H1 (cell line): ENCODE data around the gene PTGES3L. TPM values are rescaled to one million over a fixed set of nuclear protein-coding genes. Genes with fewer than 3 reads are reported as not detected.

Experiments used
- CTCF ChIA-PET: fragments of 300-600 bp; sonication (Branson Sonifier 250); formaldehyde crosslinking; loops from one replicate; lab custom pipeline; 2021; ENCODE audit not compliant: partially characterized antibody; lab: Charles Lee
- POLR2A ChIA-PET: fragments of 300-600 bp; sonication (Branson Sonifier 250); formaldehyde crosslinking; loops from one replicate; lab custom pipeline; 2021; ENCODE audit warnings: inconsistent platforms; ENCODE audit not compliant: partially characterized antibody; lab: Charles Lee
- DNase-seq, 2 experiments: peaks; one replicate each; pipeline versions ENCODE4 v3.0.0 to v3.0.0-alpha.2; 2010 to 2022; ENCODE audit warnings: low spot score in 2 of 2, low read depth in 1 of 2, mixed read lengths in 1 of 2
- FAIRE-seq: peaks from 2 replicates; lab custom pipeline; 2011; peaks lifted over from hg19 to GRCh38; lab: Jason Lieb, UNC
- H2AFZ ChIP-seq: 2 replicates; pipeline ENCODE4 v1.8.1; 2012; ENCODE audit warnings: low read length, inconsistent platforms
- H2AK5ac ChIP-seq: 2 replicates; pipeline ENCODE4 v1.6.1; 2013; ENCODE audit warnings: low read depth, low read length
- H2BK120ac ChIP-seq: replicated peaks from 2 replicates; pipeline ENCODE3; 2013; ENCODE audit warnings: low read depth, low read length, inconsistent platforms
- H2BK12ac ChIP-seq: 2 replicates; pipeline ENCODE4 v1.6.1; 2013; ENCODE audit warnings: low read depth, low read length
- H2BK15ac ChIP-seq: 2 replicates; pipeline ENCODE4 v1.6.1; 2013; ENCODE audit warnings: low read length
- H2BK20ac ChIP-seq: 2 replicates; pipeline ENCODE4 v1.6.1; 2013; ENCODE audit warnings: low read length
- H2BK5ac ChIP-seq: 2 replicates; pipeline ENCODE4 v1.6.1; 2013; ENCODE audit warnings: low read depth, low read length
- H3K14ac ChIP-seq: 2 replicates; pipeline ENCODE4 v1.6.1; 2013; ENCODE audit warnings: inconsistent platforms; ENCODE audit not compliant: insufficient read length
- H3K18ac ChIP-seq: 2 replicates; pipeline ENCODE4 v1.6.1; 2013; ENCODE audit warnings: low read length; ENCODE audit errors: extremely low read depth
- H3K23ac ChIP-seq: 2 replicates; pipeline ENCODE4 v1.6.1; 2013; ENCODE audit warnings: inconsistent platforms; ENCODE audit not compliant: insufficient read length
- H3K23me2 ChIP-seq: 2 replicates; pipeline ENCODE4 v1.6.1; 2013; ENCODE audit warnings: low read depth, low read length
- H3K27ac ChIP-seq: 2 replicates; pipeline ENCODE4 v1.6.1; 2011; ENCODE audit warnings: low read depth, low read length, inconsistent platforms
- H3K27me3 ChIP-seq, 4 experiments: replicated peaks in 1 of 4; 1 replicate in 1 of 4; 2 replicates in 3 of 4; pipeline versions ENCODE4 v1.6.1 to v1.8.1; 2011 to 2013; ENCODE audit warnings: low read length in 3 of 4, mild to moderate bottlenecking in 3 of 4, inconsistent platforms in 2 of 4, mixed read lengths in 2 of 4, moderate library complexity in 1 of 4; ENCODE audit not compliant: control insufficient read depth in 3 of 4, insufficient read depth in 3 of 4; ENCODE audit errors: extremely low read depth in 1 of 4
- H3K36me3 ChIP-seq, 4 experiments: 2 replicates each; pipeline versions ENCODE4 v1.6.1 to v1.8.1; 2011 to 2013; ENCODE audit warnings: mild to moderate bottlenecking in 4 of 4, low read length in 3 of 4, moderate library complexity in 2 of 4, control low read depth in 1 of 4, inconsistent platforms in 1 of 4; ENCODE audit not compliant: insufficient read depth in 4 of 4, control insufficient read depth in 2 of 4
- H3K4ac ChIP-seq: replicated peaks from 2 replicates; pipeline ENCODE3; 2013; ENCODE audit warnings: low read length, low read depth, mixed read lengths, inconsistent platforms; ENCODE audit not compliant: insufficient read length
- H3K4me1 ChIP-seq, 4 experiments: replicated peaks in 1 of 4; 1 replicate in 1 of 4; 2 replicates in 3 of 4; pipeline versions ENCODE4 v1.6.1 to v1.8.1; 2011 to 2013; ENCODE audit warnings: low read length in 3 of 4, inconsistent platforms in 2 of 4, mixed read lengths in 1 of 4; ENCODE audit not compliant: insufficient read depth in 4 of 4, control insufficient read depth in 3 of 4
- H3K4me2 ChIP-seq, 2 experiments: 2 replicates each; pipeline versions ENCODE4 v1.6.1 to v1.8.1; 2011 to 2013; ENCODE audit warnings: low read depth in 2 of 2, low read length in 2 of 2, control low read depth in 1 of 2, inconsistent platforms in 1 of 2, mild to moderate bottlenecking in 1 of 2; ENCODE audit not compliant: insufficient read depth in 1 of 2
- H3K4me3 ChIP-seq, 4 experiments: fragments of 200-600, 300-600 bp in 1 of 4; sonication (generic), shearing (Covaris generic), sonication (Bioruptor Twin) in 1 of 4; 2 replicates each; pipeline versions ENCODE4 v1.5.1 to v1.8.1; 2011 to 2016; ENCODE audit warnings: low read length in 4 of 4, low read depth in 3 of 4, control low read depth in 2 of 4, inconsistent platforms in 2 of 4, mild to moderate bottlenecking in 2 of 4, mixed read lengths in 1 of 4, moderate library complexity in 1 of 4; ENCODE audit not compliant: insufficient read depth in 2 of 4; ENCODE audit errors: extremely low read depth in 1 of 4
- H3K56ac ChIP-seq: replicated peaks from 2 replicates; pipeline ENCODE3; 2013; ENCODE audit warnings: low read depth, mild to moderate bottlenecking, mixed read lengths, low read length, inconsistent platforms; ENCODE audit not compliant: insufficient read length
- H3K79me1 ChIP-seq: 2 replicates; pipeline ENCODE4 v1.6.1; 2013; ENCODE audit warnings: low read depth, low read length, control low read depth
- H3K79me2 ChIP-seq, 2 experiments: 2 replicates each; pipeline versions ENCODE4 v1.6.1 to v1.8.1; 2012 to 2013; ENCODE audit warnings: low read length in 2 of 2, mild to moderate bottlenecking in 2 of 2, inconsistent platforms in 1 of 2; ENCODE audit not compliant: insufficient read depth in 2 of 2, control insufficient read depth in 1 of 2
- H3K9ac ChIP-seq, 4 experiments: replicated peaks in 1 of 4; 1 replicate in 1 of 4; 2 replicates in 3 of 4; pipeline versions ENCODE4 v1.6.1 to v1.8.1; 2011 to 2013; ENCODE audit warnings: low read depth in 3 of 4, low read length in 3 of 4, control low read depth in 2 of 4, mild to moderate bottlenecking in 2 of 4, moderate library complexity in 2 of 4, inconsistent platforms in 1 of 4; ENCODE audit errors: extremely low read depth in 1 of 4
- H3K9me3 ChIP-seq, 2 experiments: 2 replicates each; pipeline versions ENCODE4 v1.6.1 to v1.8.1; 2012 to 2013; ENCODE audit warnings: mild to moderate bottlenecking in 2 of 2, moderate library complexity in 2 of 2, control low read depth in 1 of 2, inconsistent platforms in 1 of 2, low read depth in 1 of 2, low read length in 1 of 2, mixed read lengths in 1 of 2; ENCODE audit not compliant: insufficient read depth in 2 of 2
- H4K20me1 ChIP-seq, 2 experiments: replicated peaks in 1 of 2; 2 replicates each; pipeline versions ENCODE3 to v1.8.1; 2011 to 2013; ENCODE audit warnings: inconsistent platforms in 2 of 2, low read length in 2 of 2, mild to moderate bottlenecking in 1 of 2; ENCODE audit not compliant: insufficient read depth in 2 of 2, control insufficient read depth in 1 of 2
- H4K5ac ChIP-seq: 2 replicates; pipeline ENCODE4 v1.6.1; 2013; ENCODE audit warnings: low read length, low read depth, mixed read lengths, inconsistent platforms; ENCODE audit not compliant: insufficient read length
- H4K8ac ChIP-seq: 2 replicates; pipeline ENCODE4 v1.8.0; 2013; ENCODE audit warnings: mild to moderate bottlenecking, moderate library complexity, low read length, inconsistent platforms; ENCODE audit not compliant: insufficient read depth; ENCODE audit errors: extremely low read depth
- H4K91ac ChIP-seq: replicated peaks from 2 replicates; pipeline ENCODE3; 2013; ENCODE audit warnings: low read length, mixed read lengths, inconsistent platforms; ENCODE audit not compliant: insufficient read length
- BRCA1 ChIP-seq: IDR thresholded peaks from 2 replicates; pipeline ENCODE4 v1.6.1; 2012; ENCODE audit warnings: low read depth, low read length, improper control_type of control experiment
- MAFK ChIP-seq: IDR thresholded peaks from 2 replicates; pipeline ENCODE4 v1.6.1; 2012; ENCODE audit warnings: low read depth, mild to moderate bottlenecking, improper control_type of control experiment, low read length
- POLR2A ChIP-seq, 2 experiments: IDR thresholded peaks; 1 replicate in 1 of 2; 2 replicates in 1 of 2; pipeline ENCODE4 v1.6.1; 2011; ENCODE audit warnings: low read depth in 2 of 2, low read length in 2 of 2, mild to moderate bottlenecking in 2 of 2; ENCODE audit errors: control extremely low read depth in 1 of 2
- RNF2 ChIP-seq: fragments of 200-900, 300-1000 bp; sonication (generic); IDR thresholded peaks from 2 replicates; pipeline ENCODE4 v1.7.1; 2016; ENCODE audit warnings: borderline replicate concordance, low read depth, mild to moderate bottlenecking, antibody characterized with exemption, low read length; ENCODE audit not compliant: poor library complexity, severe bottlenecking; ENCODE audit errors: missing control alignments
- SAP30 ChIP-seq: fragments of 300-600 bp; sonication (generic); IDR thresholded peaks from 2 replicates; pipeline ENCODE4 v1.7.1; 2012; ENCODE audit warnings: low read length, moderate library complexity, mild to moderate bottlenecking, inconsistent platforms; ENCODE audit not compliant: insufficient read depth, insufficient replicate concordance
- SIX5 ChIP-seq: IDR thresholded peaks from 2 replicates; pipeline ENCODE4 v1.6.1; 2011; ENCODE audit warnings: mild to moderate bottlenecking, low read depth, low read length
- WGBS, 2 experiments: shearing (Covaris generic) in 1 of 2; methylation state at CpG; one replicate each; pipeline versions ENCODE4 v1.1.6 to v1.1.7; 2013 to 2015; ENCODE audit warnings: low lambda C conversion rate in 2 of 2, mixed read lengths in 2 of 2, inconsistent platforms in 1 of 2, low coverage in 1 of 2, missing lambda C conversion rate in 1 of 2; ENCODE audit not compliant: insufficient replicate concordance in 2 of 2, insufficient coverage in 1 of 2, insufficient read length in 1 of 2; ENCODE audit errors: extremely low coverage in 1 of 2, missing lambda C conversion rate in 1 of 2; 5-methylcytosine and 5-hydroxymethylcytosine counted together
- polyA plus RNA-seq, 7 experiments: library from polyadenylated mRNA; depleted of rRNA in 3 of 7; stranded (reverse) in 5 of 7; unstranded in 2 of 7; fragments of >200 nt in 5 of 7; fragments of 200-250 nt in 2 of 7; gene quantifications; 1 replicate in 5 of 7; 2 replicates in 1 of 7; 4 replicates in 1 of 7; pipeline versions ENCODE4 v1.2.1 to v1.2.3, GENCODE V29; 2011 to 2013; ENCODE audit warnings: missing spikeins in 2 of 7, mixed read lengths in 2 of 7
- total RNA-seq: library from RNA; stranded (reverse); fragmentation: NEBNext Ultra II Directional; extraction: Animal tissue kit (Norgen Biotek cat#: 25700); gene quantifications from 2 replicates; pipeline ENCODE4 v1.2.1, GENCODE V29; 2021
- TF ChIP-seq, protein P1 (sequence below), 3 experiments: IDR thresholded peaks; 1 replicate in 2 of 3; 2 replicates in 1 of 3; pipeline versions ENCODE4 v1.5.1 to v1.6.1; 2011; ENCODE audit warnings: low read length in 3 of 3, mild to moderate bottlenecking in 3 of 3, inconsistent platforms in 2 of 3, low read depth in 1 of 3, moderate library complexity in 1 of 3; ENCODE audit not compliant: insufficient read depth in 1 of 3; ENCODE audit errors: control extremely low read depth in 1 of 3

PTGES3L gene
- total and polyA plus RNA-seq, 2 of the 8 experiments (the other 6 are each of a cell fraction or from before 2014, with no cell fraction given) = 3.0 to 3.6 TPM

DNA sequence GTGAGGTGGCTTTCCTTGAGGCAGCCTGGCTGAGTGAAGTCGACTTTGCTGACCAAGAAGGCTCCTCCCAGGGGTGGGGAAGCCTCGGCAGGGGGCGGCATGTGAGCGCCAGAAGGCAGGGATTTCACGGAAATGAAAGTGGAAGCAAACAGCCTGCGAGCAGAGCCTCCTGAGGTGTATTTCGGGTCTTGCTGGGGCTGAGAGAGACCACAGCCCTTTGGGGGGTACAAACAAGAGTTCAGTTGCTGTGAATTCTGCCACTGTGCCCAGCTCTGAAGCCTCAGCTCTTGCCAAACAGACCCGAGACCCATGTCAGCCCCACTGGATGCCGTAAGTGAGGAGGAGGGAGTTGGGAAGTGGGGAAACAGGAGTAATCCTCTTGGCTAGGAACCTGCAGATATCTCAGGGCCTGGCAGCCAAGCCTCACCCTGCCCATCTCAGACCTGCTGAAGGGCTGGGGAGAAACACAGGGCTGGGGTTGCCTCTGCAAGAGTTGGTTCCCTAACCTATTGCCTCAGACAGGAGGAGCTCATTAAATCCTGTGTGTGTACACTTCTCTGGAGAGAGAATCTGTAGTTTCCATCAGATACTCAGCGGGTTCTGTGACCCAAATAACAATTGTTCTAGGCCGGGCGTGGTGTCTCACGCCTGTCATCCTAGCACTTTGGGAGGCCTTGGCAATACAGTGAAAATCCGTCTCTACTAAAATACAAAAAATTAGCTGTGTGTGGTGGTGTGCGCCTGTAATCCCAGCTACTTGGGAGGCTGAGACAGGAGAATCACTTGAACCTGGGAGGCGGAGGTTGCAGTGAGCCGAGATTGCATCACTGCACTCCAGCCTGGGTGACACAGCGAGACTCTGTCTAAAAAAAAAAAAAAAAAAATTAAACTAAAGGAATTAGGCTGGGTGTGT is 27.0 kb upstream of the PTGES3L start, which contains the start of gene IFI35:
Gene IFI35 (plus strand): TSS at position 146 of the 913 bp plus-strand sequence. CDS start 164 bp downstream, at position 310.
- peaks cover 2 to 3% of the 10 kb centered on the region in 2 experiments for H4K20me1 ChIP-seq
- peaks cover 0 to 3% (median 1%) of the 10 kb centered on the region in 4 experiments; a peak in 4 of 7 replicates for H3K4me1 ChIP-seq
- H3K4me2 ChIP-seq = peak within 1 kb of the TSS; percentile 1 to 68; a peak in 3 of 4 replicates
- H3K79me1 ChIP-seq = no peaks in the 10 kb centered on the region
- H2BK5ac ChIP-seq = peak within 1 kb of the TSS; percentile 79; the same call in 1 of the 2 replicates
- ChIA-PET POLR2A (interaction anchor here (0.6 to 3.5 kb wide), 10 partner anchors 7 to 737 kb away, joined by 3 to 36 read pairs (median 6); partner anchors contain the start of genes RPL27 and VAT1), CTCF (interaction anchor here (0.6 to 1.4 kb wide), 8 partner anchors 9 to 342 kb away, joined by 3 to 7 read pairs (median 3); partner anchors contain the start of gene RPL27)
- no peak within 1 kb of the TSS for H2AK5ac ChIP-seq
- WGBS, 2 experiments = 54% methylated on average over 18 of the region's 18 CpGs; no CpG with 5 or more reads in 1 of the 2 experiments
- no peak within 1 kb of the TSS; the same call in 1 of the 2 replicates for H3K27ac ChIP-seq
- H2BK20ac ChIP-seq = no peak within 1 kb of the TSS
- peak in 1 of 2 experiments; percentile 79 for DNase-seq
- peaks cover 5 to 22% (median 15%) of the 10 kb centered on the region in 4 experiments; a peak in 7 of 8 replicates for H3K36me3 ChIP-seq
- H3K4ac ChIP-seq = no peak within 1 kb of the TSS
- H3K23ac ChIP-seq = no peak within 1 kb of the TSS
- peak within 1 kb of the TSS; percentile 83; the same call in 1 of the 2 replicates for H4K8ac ChIP-seq
- no peaks in the 10 kb centered on the region for H3K27me3 ChIP-seq
- peak within 1 kb of the TSS; percentile 7 for H2BK120ac ChIP-seq
- no peaks in the 10 kb centered on the region for H3K79me2 ChIP-seq
- peak within 1 kb of the TSS; percentile 75; the same call in 1 of the 2 replicates for H2BK12ac ChIP-seq
- no peak within 1 kb of the TSS for H4K91ac ChIP-seq
- no peak within 1 kb of the TSS for H4K5ac ChIP-seq
- H3K23me2 ChIP-seq = no peaks in the 10 kb centered on the region
- FAIRE-seq = no peak
- H3K4me3 ChIP-seq = peak within 1 kb of the TSS in 3 of 4 experiments; percentile 8 to 54 (median 26); a peak in 5 of 8 replicates
- H3K9ac ChIP-seq = peak within 1 kb of the TSS in 2 of 4 experiments; percentile 51; a peak in 3 of 7 replicates
- H2BK15ac ChIP-seq = 0 out of 2 replicates have a peak within 1 kb of the TSS, but pooled peaks have one; percentile 8
- peak within 1 kb of the TSS; percentile 63 for H2AFZ ChIP-seq
- H3K56ac ChIP-seq = peak within 1 kb of the TSS; percentile 62
- no peaks in the 10 kb centered on the region for H3K9me3 ChIP-seq
- peak within 1 kb of the TSS; percentile 64 for H3K18ac ChIP-seq
- no peak within 1 kb of the TSS for H3K14ac ChIP-seq
- TF ChIP-seq BRCA1 (no peak), SAP30 (no peak), MAFK (no peak), POLR2A (IDR thresholded peaks at IDR 0.05; ENCODE audit: control extremely low read depth in 1 of 2, low read depth in 2 of 2, low read length in 2 of 2) (peak in 1 of 2 experiments; percentile 52; a peak in 1 of 3 replicates), SIX5 (no peak), RNF2 (no peak)
- TF ChIP-seq, protein P1, sequence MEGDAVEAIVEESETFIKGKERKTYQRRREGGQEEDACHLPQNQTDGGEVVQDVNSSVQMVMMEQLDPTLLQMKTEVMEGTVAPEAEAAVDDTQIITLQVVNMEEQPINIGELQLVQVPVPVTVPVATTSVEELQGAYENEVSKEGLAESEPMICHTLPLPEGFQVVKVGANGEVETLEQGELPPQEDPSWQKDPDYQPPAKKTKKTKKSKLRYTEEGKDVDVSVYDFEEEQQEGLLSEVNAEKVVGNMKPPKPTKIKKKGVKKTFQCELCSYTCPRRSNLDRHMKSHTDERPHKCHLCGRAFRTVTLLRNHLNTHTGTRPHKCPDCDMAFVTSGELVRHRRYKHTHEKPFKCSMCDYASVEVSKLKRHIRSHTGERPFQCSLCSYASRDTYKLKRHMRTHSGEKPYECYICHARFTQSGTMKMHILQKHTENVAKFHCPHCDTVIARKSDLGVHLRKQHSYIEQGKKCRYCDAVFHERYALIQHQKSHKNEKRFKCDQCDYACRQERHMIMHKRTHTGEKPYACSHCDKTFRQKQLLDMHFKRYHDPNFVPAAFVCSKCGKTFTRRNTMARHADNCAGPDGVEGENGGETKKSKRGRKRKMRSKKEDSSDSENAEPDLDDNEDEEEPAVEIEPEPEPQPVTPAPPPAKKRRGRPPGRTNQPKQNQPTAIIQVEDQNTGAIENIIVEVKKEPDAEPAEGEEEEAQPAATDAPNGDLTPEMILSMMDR (IDR thresholded peaks at IDR 0.05; ENCODE audit: control extremely low read depth in 1 of 3, insufficient read depth in 1 of 3, low read depth in 1 of 3, low read length in 3 of 3) = peak in 2 of 3 experiments; percentile 24 to 33; a peak in 3 of 4 replicates
